Natural killer cell treated with Interleukin-12 subunit alpha and Interleukin-12 subunit beta and Interleukin-15 and Interleukin-18, amount 100 ng/mL, for 72 hours (primary cell): ENCODE results near the gene IL15. TPM values are rescaled to one million over a fixed set of nuclear protein-coding genes. Genes with fewer than 3 reads are reported as not detected.
A peak's percentile ranks its signal among the peaks of the same experiment; 100 is the strongest.

Experiments
- ATAC-seq, 2 donors: fragments of 150-1000 bp; cut with Tn5 transposase in 1 of 2; sonication (Bioruptor Pico), chemical (Tn5 transposase) in 1 of 2; 2 replicates each; pipeline ENCODE4 v1.10.0; 2021
- DNase-seq: peaks from one replicate; pipeline ENCODE4 v3.0.0; 2022; ENCODE audit warnings: low spot score
- H3K27ac Mint-ChIP-seq, 2 donors: 1 replicate in 1 of 2; 2 replicates in 1 of 2; pipeline ENCODE4 v1.8.0; 2022; ENCODE audit warnings: mixed read lengths in 2 of 2, mild to moderate bottlenecking in 1 of 2, moderate library complexity in 1 of 2
- H3K27me3 Mint-ChIP-seq, 2 donors: 1 replicate in 1 of 2; 2 replicates in 1 of 2; pipeline ENCODE4 v1.8.0; 2022; ENCODE audit warnings: mixed read lengths in 2 of 2
- H3K36me3 Mint-ChIP-seq: one replicate; pipeline ENCODE4 v1.8.0; 2022; ENCODE audit warnings: mixed read lengths
- H3K4me1 Mint-ChIP-seq, 2 donors: 1 replicate in 1 of 2; 2 replicates in 1 of 2; pipeline ENCODE4 v1.8.0; 2022; ENCODE audit warnings: low read depth in 2 of 2, mixed read lengths in 2 of 2, mild to moderate bottlenecking in 1 of 2
- H3K4me3 Mint-ChIP-seq: one replicate; pipeline ENCODE4 v1.8.0; 2022; ENCODE audit warnings: mixed read lengths
- H3K9me3 Mint-ChIP-seq: 2 replicates; pipeline ENCODE4 v1.8.0; 2022; ENCODE audit warnings: mixed read lengths
- total RNA-seq, 2 donors: library from RNA; stranded (reverse); gene quantifications; one replicate each; pipeline ENCODE4 v1.2.3, GENCODE V29; 2022

IL15 gene
- total RNA-seq, 2 donors from 2014 or later, result 4.7 to 7.2 TPM

GRCh38 chr4:141636771-141637460, 533 bp downstream of the IL15 start:
- Mint-ChIP-seq H3K27me3 (no peaks in the 10 kb centered on the region), H3K9me3 (no peaks in the 10 kb centered on the region), H3K27ac (peak overlapping the region; percentile 70 to 89), H3K36me3 (no peaks in the 10 kb centered on the region), H3K4me3 (peak overlapping the region; percentile 91), H3K4me1 (peaks cover 29 to 31% of the 10 kb centered on the region in 2 donors)
- DNase-seq (no peak), ATAC-seq (peak; percentile 73 to 74)

DNA sequence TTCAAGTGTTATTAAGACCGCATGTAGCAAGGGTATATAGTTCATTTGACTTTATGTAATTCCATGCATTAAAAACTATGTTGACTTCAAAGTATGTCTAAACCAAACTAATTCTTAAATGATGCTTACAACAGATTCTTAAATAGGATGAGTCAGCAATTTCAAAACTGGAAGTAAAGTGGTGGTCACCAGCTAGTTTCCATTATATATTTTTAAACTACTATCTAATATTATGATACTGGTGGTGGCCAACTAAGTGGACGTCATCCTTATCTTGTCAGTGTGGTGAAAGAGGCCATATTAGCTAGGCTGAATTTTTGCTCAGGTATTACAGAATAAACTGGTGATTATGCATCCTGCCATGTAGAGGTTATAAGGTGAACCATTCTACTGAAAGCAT, 1.2 kb downstream of the IL15 start:
- Mint-ChIP-seq H3K36me3 (no peaks in the 10 kb centered on the region), H3K9me3 (no peaks in the 10 kb centered on the region), H3K27me3 (no peaks in the 10 kb centered on the region), H3K4me1 (peaks cover 29 to 34% of the 10 kb centered on the region in 2 donors), H3K27ac (peak overlapping the region; percentile 70 to 89), H3K4me3 (peak overlapping the region; percentile 91)
- ATAC-seq (no peak), DNase-seq (no peak)

DNA sequence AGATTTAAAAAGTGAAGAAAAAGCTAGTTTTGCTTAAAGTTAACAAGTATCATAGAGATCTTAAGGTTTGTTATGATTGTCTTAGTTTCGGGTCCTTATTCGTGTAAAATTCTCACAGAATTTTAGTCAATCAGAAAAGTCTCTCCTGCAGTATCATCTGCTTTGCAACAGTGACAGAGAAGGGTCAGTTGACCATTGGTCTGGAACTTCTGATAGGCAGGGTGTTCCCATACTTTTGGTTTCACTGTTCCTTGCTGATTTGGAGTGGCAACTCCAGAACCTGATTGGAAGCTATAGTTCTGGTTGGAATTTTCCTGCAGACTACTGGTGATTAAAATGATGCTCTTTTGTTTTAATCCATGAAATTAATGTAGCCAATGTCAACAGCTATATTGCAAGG, 1.8 kb downstream of the IL15 start:
- Mint-ChIP-seq H3K27ac (peak overlapping the region in 1 of 2 donors; percentile 59), H3K27me3 (no peaks in the 10 kb centered on the region), H3K36me3 (no peaks in the 10 kb centered on the region), H3K4me3 (peak overlapping the region; percentile 15), H3K4me1 (peaks cover 31 to 35% of the 10 kb centered on the region in 2 donors), H3K9me3 (no peaks in the 10 kb centered on the region)
- no peak for DNase-seq
- ATAC-seq, result no peak

DNA sequence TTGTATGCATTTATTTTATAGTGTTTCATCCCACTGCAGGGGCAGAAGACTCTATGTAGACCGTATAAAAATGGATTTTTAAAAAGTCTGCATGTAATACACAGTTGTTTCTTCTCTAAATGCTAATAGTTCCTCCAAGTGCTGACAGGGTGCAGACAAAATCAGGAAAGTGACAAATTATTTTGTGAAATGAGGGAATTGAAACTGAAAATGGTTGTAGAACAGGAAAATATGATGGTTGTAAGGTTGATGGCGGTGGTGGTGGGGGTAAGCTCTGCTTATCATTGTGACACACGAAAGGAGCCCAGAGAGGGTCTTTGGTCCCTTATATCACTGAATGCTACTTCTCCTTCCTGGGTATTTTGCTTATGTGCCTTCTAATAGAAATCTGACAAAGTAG, 4.3 kb downstream of the IL15 start:
- H3K4me1 Mint-ChIP-seq, result peaks cover 36 to 40% of the 10 kb centered on the region in 2 donors
- no peak for DNase-seq
- H3K27ac Mint-ChIP-seq, result no peak overlapping the region

DNA sequence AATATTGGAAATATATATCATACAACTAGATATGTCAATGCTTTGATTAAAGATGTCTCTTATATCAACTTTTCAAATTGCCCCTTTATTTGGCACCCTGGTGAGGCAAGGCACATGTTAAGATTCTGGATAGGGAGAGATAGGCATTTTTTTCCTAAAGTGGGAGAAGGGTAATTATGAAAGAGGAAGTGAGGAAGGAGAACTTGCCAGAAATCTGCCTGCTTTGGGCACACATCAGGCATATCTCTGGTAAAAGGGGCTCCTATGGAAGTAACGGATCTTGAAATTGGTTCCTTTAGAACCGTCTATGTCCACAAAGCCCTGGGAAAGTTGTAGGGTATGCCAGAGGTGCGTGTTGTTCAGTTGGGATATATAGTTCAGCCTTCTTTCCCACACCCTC, 5.7 kb downstream of the IL15 start:
- Mint-ChIP-seq H3K4me3 (no peak overlapping the region), H3K36me3 (no peaks in the 10 kb centered on the region), H3K27ac (no peak overlapping the region), H3K9me3 (no peaks in the 10 kb centered on the region), H3K27me3 (no peaks in the 10 kb centered on the region), H3K4me1 (peaks cover 29 to 37% of the 10 kb centered on the region in 2 donors)
- DNase-seq (no peak), ATAC-seq (no peak)

More for the DNA sequence above, 4.3 kb downstream of the IL15 start:
- no peak for ATAC-seq
- Mint-ChIP-seq H3K36me3 (no peaks in the 10 kb centered on the region), H3K4me3 (no peak overlapping the region), H3K9me3 (no peaks in the 10 kb centered on the region), H3K27me3 (no peaks in the 10 kb centered on the region)

- no peak for DNase-seq
- peak overlapping the region in 1 of 2 donors; percentile 3 for H3K27ac Mint-ChIP-seq
- no peak overlapping the region for H3K4me3 Mint-ChIP-seq
- H3K27me3 Mint-ChIP-seq, result no peaks in the 10 kb centered on the region
- no peaks in the 10 kb centered on the region for H3K36me3 Mint-ChIP-seq
- H3K9me3 Mint-ChIP-seq, result no peaks in the 10 kb centered on the region
- peak in 1 of 2 donors; percentile 43 for ATAC-seq
- H3K4me1 Mint-ChIP-seq, result peaks cover 25 to 31% of the 10 kb centered on the region in 2 donors
Measured at GRCh38 chr4:141642711-141643110, 6.3 kb downstream of the IL15 start.

GRCh38 chr4:141643557-141643956, 7.2 kb downstream of the IL15 start:
- no peak for ATAC-seq

GRCh38 chr4:141645611-141646340, 9.4 kb downstream of the IL15 start:
- ATAC-seq (peak in 1 of 2 donors; percentile 56), DNase-seq (no peak)
- Mint-ChIP-seq H3K9me3 (no peaks in the 10 kb centered on the region), H3K4me1 (peaks cover 11 to 12% of the 10 kb centered on the region in 2 donors), H3K36me3 (no peaks in the 10 kb centered on the region), H3K27ac (no peak overlapping the region), H3K27me3 (no peaks in the 10 kb centered on the region), H3K4me3 (no peak overlapping the region)

More at GRCh38 chr4:141643557-141643956, 7.2 kb downstream of the IL15 start:
- Mint-ChIP-seq H3K36me3 (no peaks in the 10 kb centered on the region), H3K9me3 (no peaks in the 10 kb centered on the region), H3K27me3 (no peaks in the 10 kb centered on the region), H3K27ac (peak overlapping the region in 1 of 2 donors; percentile 3), H3K4me3 (no peak overlapping the region), H3K4me1 (peaks cover 23 to 24% of the 10 kb centered on the region in 2 donors)
- DNase-seq, result no peak

DNA sequence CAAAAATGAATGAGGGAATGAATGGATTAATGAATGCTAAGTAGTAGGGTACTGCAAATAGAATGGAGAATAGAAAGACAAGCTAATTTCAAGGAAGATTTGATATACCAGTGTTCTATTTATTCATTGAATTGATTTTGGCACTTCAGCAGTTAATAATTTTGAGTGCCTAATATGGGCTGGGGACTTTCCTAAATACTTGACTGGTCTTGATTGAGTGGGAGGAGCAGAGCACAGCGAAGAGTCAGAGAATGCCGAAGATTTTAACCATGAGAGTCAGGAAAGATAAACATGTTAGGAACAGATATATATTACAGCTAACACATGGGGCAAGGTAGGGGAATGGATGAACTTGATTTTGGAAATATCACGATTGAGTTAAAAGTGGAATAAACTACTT, 10.6 kb downstream of the IL15 start:
- DNase-seq (no peak), ATAC-seq (no peak)
- Mint-ChIP-seq H3K27ac (no peak overlapping the region), H3K9me3 (no peaks in the 10 kb centered on the region), H3K4me1 (peaks cover 10 to 11% of the 10 kb centered on the region in 2 donors), H3K4me3 (no peak overlapping the region), H3K27me3 (no peaks in the 10 kb centered on the region), H3K36me3 (no peaks in the 10 kb centered on the region)

- Mint-ChIP-seq H3K4me3 (no peak overlapping the region), H3K36me3 (no peaks in the 10 kb centered on the region), H3K27ac (no peak overlapping the region), H3K27me3 (no peaks in the 10 kb centered on the region), H3K9me3 (no peaks in the 10 kb centered on the region), H3K4me1 (peaks cover 8 to 11% of the 10 kb centered on the region in 2 donors)
- no peak for ATAC-seq
- no peak for DNase-seq
Measured at GRCh38 chr4:141647966-141648365, 11.6 kb downstream of the IL15 start.

DNA sequence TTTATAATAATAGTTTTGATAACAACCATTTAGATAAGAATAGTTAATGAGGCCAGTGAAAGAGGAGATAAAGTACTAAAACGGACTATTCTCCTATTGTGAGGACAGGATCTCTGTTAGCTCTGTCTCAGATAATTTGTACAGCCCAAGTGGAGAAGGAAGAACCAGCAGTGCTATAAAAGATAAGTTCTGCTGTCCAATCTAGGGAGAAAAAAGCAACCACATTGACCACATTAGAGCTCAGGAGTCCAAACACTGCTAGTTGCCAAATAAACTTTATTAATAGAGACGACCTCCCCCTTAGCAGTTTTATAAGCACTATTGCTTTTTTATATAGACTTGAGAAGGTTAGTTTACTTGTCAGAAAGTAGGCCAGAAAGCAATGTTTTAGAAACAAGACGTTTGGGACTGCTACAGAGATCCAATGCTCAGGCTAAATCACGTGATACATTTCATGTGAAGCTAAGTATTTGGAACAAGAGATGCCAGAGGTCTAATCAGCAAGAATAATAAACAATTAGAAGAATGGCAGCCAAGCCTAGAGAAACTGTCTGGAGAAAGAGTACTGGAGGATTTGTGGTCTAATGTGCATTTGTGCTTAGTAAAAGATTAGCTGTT, 15.9 kb downstream of the IL15 start:
- no peak for ATAC-seq
- no peaks in the 10 kb centered on the region for H3K9me3 Mint-ChIP-seq
- H3K4me3 Mint-ChIP-seq, result no peak overlapping the region
- H3K27ac Mint-ChIP-seq, result no peak overlapping the region
- DNase-seq, result no peak
- no peaks in the 10 kb centered on the region for H3K27me3 Mint-ChIP-seq
- H3K4me1 Mint-ChIP-seq, result peaks cover 0 to 3% of the 10 kb centered on the region in 2 donors
- no peaks in the 10 kb centered on the region for H3K36me3 Mint-ChIP-seq

GRCh38 chr4:141654098-141654497, 17.7 kb downstream of the IL15 start:
- H3K27ac Mint-ChIP-seq, result no peak overlapping the region
- H3K27me3 Mint-ChIP-seq, result no peaks in the 10 kb centered on the region
- no peaks in the 10 kb centered on the region for H3K36me3 Mint-ChIP-seq
- no peak overlapping the region for H3K4me3 Mint-ChIP-seq
- DNase-seq, result no peak
- ATAC-seq, result no peak
- H3K9me3 Mint-ChIP-seq, result no peaks in the 10 kb centered on the region
- peaks cover 7 to 9% of the 10 kb centered on the region in 2 donors for H3K4me1 Mint-ChIP-seq

GRCh38 chr4:141656031-141656430, 19.6 kb downstream of the IL15 start:
- no peak overlapping the region for H3K4me3 Mint-ChIP-seq
- H3K27ac Mint-ChIP-seq, result no peak overlapping the region
- H3K27me3 Mint-ChIP-seq, result no peaks in the 10 kb centered on the region
- H3K9me3 Mint-ChIP-seq, result no peaks in the 10 kb centered on the region
- peaks cover 19 to 20% of the 10 kb centered on the region in 2 donors for H3K4me1 Mint-ChIP-seq
- ATAC-seq, result no peak
- DNase-seq, result no peak
- H3K36me3 Mint-ChIP-seq, result no peaks in the 10 kb centered on the region
